ENCODE results near the gene ATXN7L3B.

ATXN7L3B gene

DNA sequence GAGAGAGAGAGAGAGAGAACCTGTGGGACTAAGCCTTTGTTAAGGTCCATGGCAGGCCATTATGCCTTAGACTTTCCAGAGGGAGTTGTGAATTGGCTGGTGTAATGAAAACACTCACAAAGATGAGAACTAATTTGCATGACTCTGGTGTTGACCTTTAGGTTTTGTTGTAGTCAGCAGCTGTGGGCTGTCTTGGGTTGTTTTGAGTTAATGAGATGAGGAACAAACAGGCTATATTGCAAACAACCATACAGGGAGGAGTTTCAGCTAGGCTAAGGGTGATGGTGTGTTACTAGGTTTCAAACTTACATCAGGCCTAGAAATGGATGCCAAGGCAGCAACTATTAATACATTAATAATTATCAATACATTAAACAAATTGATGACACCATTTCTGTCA is 26.3 kb downstream of the ATXN7L3B start:
- no peaks in the 10 kb centered on the region for H3K4me1 ChIP-seq
- no peaks in the 10 kb centered on the region for H3K79me2 ChIP-seq
- H3K27me3 ChIP-seq (ENCODE audit: control insufficient read depth, insufficient read depth, low read length) = no peaks in the 10 kb centered on the region
- no peak overlapping the region for H2AFZ ChIP-seq
- H3K9ac ChIP-seq = no peak overlapping the region
- no peaks in the 10 kb centered on the region for H3K9me3 ChIP-seq (ENCODE audit: control insufficient read depth, low read length)
- H3K4me3 ChIP-seq (ENCODE audit: low read depth, low read length) = no peak overlapping the region
- H3K27ac ChIP-seq = no peak overlapping the region
- no peaks in the 10 kb centered on the region for H3K36me3 ChIP-seq (ENCODE audit: control insufficient read depth, insufficient read depth, low read length)
- H3K4me2 ChIP-seq (ENCODE audit: low read length) = no peak overlapping the region
- TF ChIP-seq, protein P1, sequence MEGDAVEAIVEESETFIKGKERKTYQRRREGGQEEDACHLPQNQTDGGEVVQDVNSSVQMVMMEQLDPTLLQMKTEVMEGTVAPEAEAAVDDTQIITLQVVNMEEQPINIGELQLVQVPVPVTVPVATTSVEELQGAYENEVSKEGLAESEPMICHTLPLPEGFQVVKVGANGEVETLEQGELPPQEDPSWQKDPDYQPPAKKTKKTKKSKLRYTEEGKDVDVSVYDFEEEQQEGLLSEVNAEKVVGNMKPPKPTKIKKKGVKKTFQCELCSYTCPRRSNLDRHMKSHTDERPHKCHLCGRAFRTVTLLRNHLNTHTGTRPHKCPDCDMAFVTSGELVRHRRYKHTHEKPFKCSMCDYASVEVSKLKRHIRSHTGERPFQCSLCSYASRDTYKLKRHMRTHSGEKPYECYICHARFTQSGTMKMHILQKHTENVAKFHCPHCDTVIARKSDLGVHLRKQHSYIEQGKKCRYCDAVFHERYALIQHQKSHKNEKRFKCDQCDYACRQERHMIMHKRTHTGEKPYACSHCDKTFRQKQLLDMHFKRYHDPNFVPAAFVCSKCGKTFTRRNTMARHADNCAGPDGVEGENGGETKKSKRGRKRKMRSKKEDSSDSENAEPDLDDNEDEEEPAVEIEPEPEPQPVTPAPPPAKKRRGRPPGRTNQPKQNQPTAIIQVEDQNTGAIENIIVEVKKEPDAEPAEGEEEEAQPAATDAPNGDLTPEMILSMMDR (IDR thresholded peaks at IDR 0.05) = no peak

DNA sequence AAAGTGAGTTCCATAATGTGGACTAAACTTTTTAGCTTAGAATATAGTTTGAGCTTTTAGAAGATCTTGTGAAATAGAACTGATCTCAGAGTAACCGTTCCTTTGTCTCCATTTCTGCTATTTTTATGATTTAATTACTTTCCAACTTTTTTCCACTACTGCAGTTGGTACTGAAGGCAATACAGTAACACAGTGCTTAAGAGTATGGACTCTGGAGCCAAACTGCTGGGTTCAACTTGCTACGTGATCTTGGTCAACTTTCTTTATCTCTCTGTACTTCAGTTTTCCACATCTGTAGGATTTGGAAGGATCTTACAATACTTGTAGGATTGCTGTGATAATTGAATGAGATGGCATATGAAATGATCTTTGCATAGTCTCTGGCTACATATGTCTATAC is 40.9 kb downstream of the ATXN7L3B start:
- Histone ChIP-seq H3K4me3 (ENCODE audit: low read depth, low read length) (no peak overlapping the region), H3K9me3 (ENCODE audit: control insufficient read depth, low read length) (no peaks in the 10 kb centered on the region), H2AFZ (no peak overlapping the region), H3K27ac (no peak overlapping the region), H3K4me1 (no peaks in the 10 kb centered on the region), H3K4me2 (ENCODE audit: low read length) (no peak overlapping the region), H3K36me3 (ENCODE audit: control insufficient read depth, insufficient read depth, low read length) (no peaks in the 10 kb centered on the region), H3K79me2 (no peaks in the 10 kb centered on the region), H3K9ac (no peak overlapping the region), H3K27me3 (ENCODE audit: control insufficient read depth, insufficient read depth, low read length) (no peaks in the 10 kb centered on the region)
- TF ChIP-seq, protein P1 (IDR thresholded peaks at IDR 0.05) = no peak

DNA sequence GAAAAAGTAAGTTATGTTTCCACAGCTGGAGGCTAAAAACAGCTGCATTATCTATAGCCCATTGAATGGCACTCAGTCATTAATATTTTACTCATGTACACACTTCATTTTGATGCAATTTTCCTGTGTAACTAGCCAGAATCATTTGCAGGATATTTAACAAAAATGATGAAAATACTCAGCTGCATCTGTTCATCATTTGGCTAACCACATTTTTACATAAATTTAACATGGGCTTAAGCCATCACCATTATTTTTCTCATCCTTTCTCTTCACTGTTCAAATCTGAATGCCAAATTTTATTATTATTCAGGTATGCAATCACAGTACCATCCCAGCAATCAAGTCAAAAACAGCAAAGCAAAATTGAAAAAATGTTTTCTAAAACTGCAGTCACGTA is 41.8 kb downstream of the ATXN7L3B start:
- no peaks in the 10 kb centered on the region for H3K4me1 ChIP-seq

DNA sequence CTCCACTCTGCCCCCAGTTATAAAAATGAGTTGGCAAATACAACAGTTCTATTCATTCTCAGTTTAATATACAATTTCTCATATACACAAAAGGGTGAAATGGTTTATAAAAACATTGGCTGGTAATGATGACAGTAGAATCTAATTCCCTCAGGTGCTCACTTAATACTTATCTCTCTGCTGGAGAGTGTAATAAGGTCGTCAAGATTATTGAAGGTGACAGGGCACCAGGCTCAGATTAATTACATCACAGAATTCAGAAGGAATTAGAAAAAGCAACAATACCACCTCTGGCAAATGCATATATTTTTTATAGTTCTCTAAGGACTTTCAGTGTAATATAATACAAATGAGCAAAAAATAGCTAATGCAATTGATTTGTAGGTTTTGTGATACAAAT is 42.3 kb downstream of the ATXN7L3B start:
- no peak overlapping the region for H3K4me3 ChIP-seq (ENCODE audit: low read depth, low read length)
- no peaks in the 10 kb centered on the region for H3K27me3 ChIP-seq (ENCODE audit: control insufficient read depth, insufficient read depth, low read length)
- H3K4me2 ChIP-seq (ENCODE audit: low read length) = no peak overlapping the region
- H3K9ac ChIP-seq = no peak overlapping the region
- TF ChIP-seq, protein P1 (IDR thresholded peaks at IDR 0.05) = no peak
- H3K36me3 ChIP-seq (ENCODE audit: control insufficient read depth, insufficient read depth, low read length) = no peaks in the 10 kb centered on the region
- H2AFZ ChIP-seq = no peak overlapping the region
- no peaks in the 10 kb centered on the region for H3K79me2 ChIP-seq
- H3K4me1 ChIP-seq = no peaks in the 10 kb centered on the region
- no peak overlapping the region for H3K27ac ChIP-seq
- no peaks in the 10 kb centered on the region for H3K9me3 ChIP-seq (ENCODE audit: control insufficient read depth, low read length)

More for the DNA sequence above, 41.8 kb downstream of the ATXN7L3B start:
- Histone ChIP-seq H3K36me3 (ENCODE audit: control insufficient read depth, insufficient read depth, low read length) (no peaks in the 10 kb centered on the region), H3K79me2 (no peaks in the 10 kb centered on the region), H3K9ac (no peak overlapping the region), H3K4me2 (ENCODE audit: low read length) (no peak overlapping the region), H3K27ac (no peak overlapping the region), H3K27me3 (ENCODE audit: control insufficient read depth, insufficient read depth, low read length) (no peaks in the 10 kb centered on the region), H3K9me3 (ENCODE audit: control insufficient read depth, low read length) (no peaks in the 10 kb centered on the region), H2AFZ (no peak overlapping the region), H3K4me3 (ENCODE audit: low read depth, low read length) (no peak overlapping the region)
- TF ChIP-seq, protein P1 (IDR thresholded peaks at IDR 0.05) = no peak

DNA sequence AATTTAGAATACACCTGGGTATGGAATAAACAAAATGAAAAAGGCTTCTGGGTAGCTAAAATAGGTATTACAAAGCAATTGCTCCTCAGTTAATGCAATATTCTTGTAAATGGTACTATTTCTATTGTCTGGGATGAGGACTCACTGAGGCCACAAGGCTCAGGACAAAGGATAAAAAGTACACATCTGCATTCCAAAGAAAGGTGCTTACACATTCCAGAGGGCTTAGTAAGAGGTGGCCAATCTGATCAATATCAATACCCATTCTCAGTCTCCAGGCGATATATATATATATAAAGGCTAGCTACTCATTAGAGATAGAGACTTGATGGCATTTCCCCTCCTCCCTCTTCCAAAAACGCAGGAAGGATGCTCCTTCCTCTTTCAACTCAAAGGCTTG is 43.8 kb downstream of the ATXN7L3B start:
- Histone ChIP-seq H3K36me3 (ENCODE audit: control insufficient read depth, insufficient read depth, low read length) (no peaks in the 10 kb centered on the region), H2AFZ (no peak overlapping the region), H3K4me3 (ENCODE audit: low read depth, low read length) (no peak overlapping the region), H3K79me2 (no peaks in the 10 kb centered on the region), H3K27ac (no peak overlapping the region), H3K9ac (no peak overlapping the region), H3K4me1 (no peaks in the 10 kb centered on the region), H3K9me3 (ENCODE audit: control insufficient read depth, low read length) (no peaks in the 10 kb centered on the region), H3K4me2 (ENCODE audit: low read length) (no peak overlapping the region), H3K27me3 (ENCODE audit: control insufficient read depth, insufficient read depth, low read length) (no peaks in the 10 kb centered on the region)
- TF ChIP-seq, protein P1 (IDR thresholded peaks at IDR 0.05) = no peak
